Measurements from ENCODE around the gene BARX2.

DNA sequence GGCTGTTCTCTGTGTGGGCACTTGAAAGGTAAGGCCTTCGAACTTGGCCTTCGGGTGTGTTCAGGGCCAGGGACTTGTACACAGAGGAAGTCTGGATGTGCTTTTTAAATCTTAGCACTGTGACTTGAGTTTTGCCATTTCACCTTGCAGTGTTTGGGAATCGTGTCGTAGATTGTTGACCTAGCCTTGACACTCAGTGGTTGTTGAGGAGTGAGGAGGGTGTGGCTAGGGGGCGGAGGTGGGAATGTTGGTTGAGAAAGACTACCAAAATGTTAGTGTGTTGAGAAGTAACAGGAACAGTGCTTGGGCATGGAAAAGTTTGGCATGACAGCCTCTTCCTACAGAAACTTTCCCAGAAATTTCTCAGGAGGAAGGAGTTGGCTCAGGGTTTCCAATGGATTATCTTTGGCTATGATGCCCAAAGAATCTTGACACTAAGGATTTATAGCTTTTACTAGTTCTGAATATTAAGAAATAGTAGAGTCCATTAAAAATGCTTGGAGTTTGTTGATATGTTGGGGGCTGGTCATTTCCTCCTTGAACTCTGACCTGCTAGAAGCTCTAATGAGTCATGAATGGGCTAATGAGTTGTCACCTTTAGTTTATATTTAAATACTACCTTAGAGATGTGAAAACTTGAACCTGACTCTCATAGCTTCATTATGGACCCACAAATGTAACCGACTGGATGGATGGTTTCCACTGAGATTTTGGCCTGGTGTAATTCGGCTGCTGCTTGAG, 40.6 kb downstream of the BARX2 start:
- no peak for TF ChIP-seq SPI1 (IDR thresholded peaks at IDR 0.05; ENCODE audit: low read depth, low read length)
- no peak for TF ChIP-seq POLR2A (IDR thresholded peaks at IDR 0.05; ENCODE audit: low read depth, low read length)

All from GM12891 (cell line).